Activated T-cell treated with anti-CD3 and anti-CD28 coated beads, Interleukin-2, amount 50 U/mL, for 48 hours (primary cell): ENCODE results near the gene AQP4.

Experiments used
- DNase-seq, 2 experiments: peaks; one replicate each; pipeline ENCODE4 v3.0.0-alpha.2; 2020

Gene AQP4, protein sequence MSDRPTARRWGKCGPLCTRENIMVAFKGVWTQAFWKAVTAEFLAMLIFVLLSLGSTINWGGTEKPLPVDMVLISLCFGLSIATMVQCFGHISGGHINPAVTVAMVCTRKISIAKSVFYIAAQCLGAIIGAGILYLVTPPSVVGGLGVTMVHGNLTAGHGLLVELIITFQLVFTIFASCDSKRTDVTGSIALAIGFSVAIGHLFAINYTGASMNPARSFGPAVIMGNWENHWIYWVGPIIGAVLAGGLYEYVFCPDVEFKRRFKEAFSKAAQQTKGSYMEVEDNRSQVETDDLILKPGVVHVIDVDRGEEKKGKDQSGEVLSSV

GRCh38 chr18:26865557-26865956 lies at the start of gene AQP4:
AQP4 (minus strand) TSS chr18:26865707; CDS start chr18:26865689, 18 bp downstream.
- no peak for DNase-seq

DNA sequence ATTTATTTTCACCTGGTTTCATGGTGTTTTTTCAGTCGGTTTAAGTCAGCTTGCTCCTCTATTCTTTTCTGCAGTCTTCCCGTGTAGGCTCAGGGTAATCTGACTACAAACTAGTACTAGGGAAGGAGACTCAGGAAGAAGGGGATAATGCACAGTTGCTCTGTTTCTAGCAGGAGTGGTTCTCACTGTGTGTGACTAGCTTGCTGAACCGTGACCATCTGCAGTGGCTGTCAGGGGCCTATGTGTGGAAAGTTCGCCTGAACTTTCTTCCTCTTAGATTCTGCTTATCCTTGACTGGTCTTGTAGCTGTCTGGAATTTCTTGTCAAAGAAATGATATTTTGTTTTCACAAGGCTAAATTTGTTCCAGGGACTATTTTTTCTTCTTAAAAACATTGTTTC lies 46.3 kb upstream of the AQP4 start:
- DNase-seq, result no peak

- no peak for DNase-seq
Observed at GRCh38 chr18:26909599-26910290, 44.2 kb upstream of the AQP4 start.

GRCh38 chr18:26908906-26909305 lies 43.4 kb upstream of the AQP4 start:
- DNase-seq, result no peak

GRCh38 chr18:26902291-26902690 lies 36.8 kb upstream of the AQP4 start:
- DNase-seq, result no peak

DNA sequence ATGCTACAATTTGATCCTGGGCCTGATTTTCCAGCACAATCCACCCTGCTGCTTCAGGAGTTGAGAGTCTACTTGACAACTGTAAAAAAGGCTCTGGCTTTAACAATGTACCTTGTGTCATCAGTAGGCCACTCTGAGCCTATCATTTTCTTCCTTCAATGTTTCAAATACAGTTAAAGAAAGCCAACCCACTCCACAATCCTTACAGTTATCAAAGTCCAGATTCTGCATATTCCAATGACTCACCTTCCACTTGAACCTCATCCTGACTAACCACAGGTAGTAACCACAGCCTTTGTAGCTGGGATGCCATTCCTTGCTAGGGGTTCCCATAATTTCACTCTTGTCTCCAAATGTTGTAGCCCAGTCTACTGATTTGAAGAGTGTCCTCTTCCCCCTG lies 35.5 kb upstream of the AQP4 start:
- no peak for DNase-seq

GRCh38 chr18:26894426-26894825 lies 28.9 kb upstream of the AQP4 start:
- DNase-seq, result no peak

DNA sequence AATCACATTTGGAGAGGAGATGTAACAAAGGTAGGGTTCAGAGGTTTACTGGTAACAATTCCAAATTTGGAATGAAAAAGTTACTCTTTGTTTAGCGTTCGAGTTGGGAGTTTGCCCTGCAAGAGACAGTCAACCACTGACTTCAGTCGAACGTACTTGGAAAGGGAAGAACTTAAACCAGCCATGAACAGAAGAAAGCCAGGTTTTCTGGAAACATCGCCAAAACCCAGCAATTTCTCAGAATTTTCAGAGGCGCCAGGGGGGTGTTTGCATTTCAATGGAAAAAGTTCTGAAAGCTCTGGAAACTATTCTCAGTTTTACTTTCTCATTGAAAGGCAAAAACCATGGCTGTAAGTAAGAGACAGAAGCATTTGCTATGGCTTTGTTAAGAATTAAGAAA lies 28.5 kb upstream of the AQP4 start:
- no peak for DNase-seq

- no peak for DNase-seq
Observed at GRCh38 chr18:26888259-26888658, 22.8 kb upstream of the AQP4 start.

GRCh38 chr18:26875040-26875654 lies 9.6 kb upstream of the AQP4 start:
- DNase-seq, result no peak

DNA sequence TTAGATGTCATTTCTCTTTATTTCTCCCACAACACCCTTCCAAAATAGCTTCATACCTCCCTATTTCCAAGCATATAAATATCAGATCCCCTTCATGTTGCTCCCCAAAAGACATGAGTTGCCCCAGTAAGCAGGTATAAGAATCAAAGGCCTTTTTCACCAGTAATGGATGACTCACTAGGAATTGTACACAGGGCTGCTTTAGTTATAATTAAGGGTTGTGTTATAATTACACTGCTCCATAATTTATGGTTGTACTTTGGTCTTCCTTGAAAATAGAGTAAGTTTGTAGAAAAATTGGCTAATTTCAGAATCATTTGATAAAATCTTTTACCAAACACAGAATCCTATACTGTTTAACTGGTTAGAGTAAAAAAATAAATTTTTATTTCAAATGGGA lies 8.8 kb upstream of the AQP4 start:
- no peak for DNase-seq

- DNase-seq, result no peak
Observed at GRCh38 chr18:26869640-26870039, 4.1 kb upstream of the AQP4 start.

GRCh38 chr18:26868968-26869586 lies 3.6 kb upstream of the AQP4 start:
- DNase-seq, result no peak

DNA sequence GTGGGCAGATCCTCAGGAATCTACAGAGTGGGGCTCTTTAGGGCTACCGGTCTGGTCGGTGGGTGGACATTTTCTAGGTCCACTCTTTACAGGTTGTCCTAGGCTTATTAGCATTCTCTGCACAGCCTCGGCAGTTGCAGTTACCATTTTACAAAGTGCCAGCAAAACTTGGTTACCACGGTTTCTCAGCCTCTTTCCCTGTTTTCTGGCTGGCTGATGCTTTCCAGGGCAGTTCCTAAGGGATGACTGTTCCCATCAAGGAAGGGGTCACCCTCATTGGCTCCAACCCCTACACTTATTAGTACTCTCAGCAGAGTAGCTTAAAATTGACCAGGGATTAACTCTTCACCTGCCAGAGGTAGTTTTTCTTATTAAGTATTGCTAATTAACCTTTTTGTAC lies 2.0 kb upstream of the AQP4 start:
- DNase-seq, result no peak

- DNase-seq, result no peak
Observed at GRCh38 chr18:26864658-26865057, 849 bp downstream of the AQP4 start.

GRCh38 chr18:26863921-26864497 lies 1.5 kb downstream of the AQP4 start:
- no peak for DNase-seq

- DNase-seq, result no peak
Observed at GRCh38 chr18:26863122-26863879, 2.2 kb downstream of the AQP4 start.

- DNase-seq, result no peak
Observed at GRCh38 chr18:26862084-26862483, 3.4 kb downstream of the AQP4 start.

- DNase-seq, result no peak
Observed at GRCh38 chr18:26854292-26854881, 11.1 kb downstream of the AQP4 start.

GRCh38 chr18:26853401-26853800 lies 12.1 kb downstream of the AQP4 start:
- no peak for DNase-seq

DNA sequence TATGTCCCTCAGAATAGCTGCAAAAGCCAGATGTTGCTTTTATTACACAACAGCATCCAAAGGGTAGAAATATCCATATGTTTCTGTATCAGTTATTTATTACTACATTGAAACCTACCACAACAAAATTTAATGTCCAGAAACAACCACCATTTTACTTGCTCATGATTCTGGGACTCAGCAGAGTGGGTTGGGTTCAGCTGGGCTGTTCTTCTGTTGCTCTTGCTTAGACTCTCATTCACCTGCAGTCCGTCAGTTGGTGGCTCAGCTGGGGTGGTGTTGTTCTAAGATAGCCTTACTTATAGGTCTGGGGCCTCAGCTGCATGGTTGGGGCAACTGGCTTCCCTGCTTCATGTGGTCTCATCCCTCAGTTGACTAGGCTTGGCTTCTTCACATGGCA lies 21.7 kb downstream of the AQP4 start:
- DNase-seq, result no peak

GRCh38 chr18:26840965-26841364 lies 24.5 kb downstream of the AQP4 start:
- DNase-seq, result no peak
